HepG2 (cell line): ENCODE measurements around the gene DCDC2. TPM values are rescaled to one million over a fixed set of nuclear protein-coding genes. Genes with fewer than 3 reads are reported as not detected.

ENCODE experiments used
- EHMT2 ChIP-seq: fragments of 200-600 bp; sonication (generic); IDR thresholded peaks from 2 replicates; pipeline ENCODE4 v1.7.0; 2017; ENCODE audit warnings: antibody characterized with exemption, low read depth, low read length, borderline replicate concordance
- ELF3 ChIP-seq: IDR thresholded peaks from 2 replicates; pipeline ENCODE4 v1.6.1; 2016; ENCODE audit warnings: missing genetic modification reagents, missing compliant biosample characterization
- FOXK2 ChIP-seq: fragments of 450-650 bp; IDR thresholded peaks from 2 replicates; pipeline ENCODE4 v1.6.1; 2016
- GATA4 ChIP-seq: sonication (generic); IDR thresholded peaks from 2 replicates; pipeline ENCODE4 v1.6.1; 2016; ENCODE audit warnings: antibody characterized with exemption, low read depth, borderline replicate concordance
- HMG20A ChIP-seq: IDR thresholded peaks from 2 replicates; pipeline ENCODE4 v1.6.1; 2016; ENCODE audit warnings: borderline replicate concordance
- KLF12 ChIP-seq: sonication (generic); formaldehyde crosslinking; IDR thresholded peaks from 2 replicates; pipeline ENCODE4 v1.4.0; 2020; ENCODE audit warnings: missing genetic modification reagents, borderline replicate concordance
- MATR3 ChIP-seq: sonication (generic); formaldehyde crosslinking; IDR thresholded peaks from 2 replicates; pipeline ENCODE4 v1.4.0; 2020; ENCODE audit warnings: missing genetic modification reagents
- MTF1 ChIP-seq: sonication (generic); formaldehyde crosslinking; IDR thresholded peaks from 2 replicates; pipeline ENCODE4 v1.5.0; 2020; ENCODE audit warnings: missing genetic modification reagents
- SALL1 ChIP-seq: sonication (generic); formaldehyde crosslinking; IDR thresholded peaks from 2 replicates; pipeline ENCODE4 v1.8.0; 2022; ENCODE audit warnings: mild to moderate bottlenecking, missing genetic modification reagents
- SAP130 ChIP-seq: IDR thresholded peaks from 2 replicates; pipeline ENCODE4 v1.6.1; 2016; ENCODE audit warnings: low read depth
- SNAPC2 ChIP-seq: sonication (generic); formaldehyde crosslinking; IDR thresholded peaks from 2 replicates; pipeline ENCODE4 v1.8.1; 2022; ENCODE audit warnings: mild to moderate bottlenecking, missing genetic modification reagents
- TOPORS ChIP-seq: sonication (generic); formaldehyde crosslinking; IDR thresholded peaks from 2 replicates; pipeline ENCODE4 v1.8.0; 2023; ENCODE audit warnings: mild to moderate bottlenecking, missing genetic modification reagents
- ZNF589 ChIP-seq: sonication (generic); formaldehyde crosslinking; conservative IDR thresholded peaks from 2 replicates; pipeline ENCODE4 v1.8.0; 2022; ENCODE audit warnings: mild to moderate bottlenecking, moderate library complexity, missing genetic modification reagents
- ZNF607 ChIP-seq: sonication (generic); formaldehyde crosslinking; IDR thresholded peaks from 2 replicates; pipeline ENCODE4 v1.5.1; 2020; ENCODE audit warnings: missing genetic modification reagents, mild to moderate bottlenecking, borderline replicate concordance
- ZNF782 ChIP-seq: sonication (generic); formaldehyde crosslinking; IDR thresholded peaks from 2 replicates; pipeline ENCODE4 v1.4.0; 2020; ENCODE audit warnings: missing genetic modification reagents, mild to moderate bottlenecking, borderline replicate concordance
- ZSCAN22 ChIP-seq: sonication (generic); formaldehyde crosslinking; IDR thresholded peaks from 2 replicates; pipeline ENCODE4 v1.4.0; 2020; ENCODE audit warnings: mild to moderate bottlenecking, missing genetic modification reagents
- polyA plus RNA-seq, 8 experiments: library from polyadenylated mRNA; depleted of rRNA in 3 of 8; stranded (reverse) in 7 of 8; unstranded in 1 of 8; fragments of >200 nt; fragmentation: Illumina TruSeq in 4 of 8; extraction: Trizol in 4 of 8; gene quantifications; 2 replicates each; pipeline versions ENCODE4 v1.2.1 to v1.2.3, GENCODE V29; 2011 to 2016; ENCODE audit warnings: low read depth in 4 of 8, missing spikeins in 1 of 8, mixed read lengths in 1 of 8; ENCODE audit not compliant: insufficient read depth in 1 of 8
- total RNA-seq, 5 experiments: library from RNA; depleted of rRNA; stranded (reverse); fragments of >200 nt; fragmentation: Illumina TruSeq; extraction: Trizol; gene quantifications; 2 replicates each; pipeline ENCODE4 v1.2.3, GENCODE V29; 2016; ENCODE audit warnings: low read depth in 1 of 5
- TF ChIP-seq, protein P1 (sequence below): sonication (generic); formaldehyde crosslinking; conservative IDR thresholded peaks from 2 replicates; pipeline ENCODE4 v1.4.0; 2020; ENCODE audit warnings: mild to moderate bottlenecking, missing genetic modification reagents, moderate library complexity
- TF ChIP-seq, protein P2 (sequence below): sonication (generic); formaldehyde crosslinking; IDR thresholded peaks from 2 replicates; pipeline ENCODE4 v1.8.1; 2023; ENCODE audit warnings: mild to moderate bottlenecking, missing genetic modification reagents
- TF ChIP-seq, protein P3 (sequence below): sonication (generic); formaldehyde crosslinking; IDR thresholded peaks from 2 replicates; pipeline ENCODE4 v1.4.0; 2020; ENCODE audit warnings: missing genetic modification reagents
- TF ChIP-seq, protein P4 (sequence below): sonication (generic); formaldehyde crosslinking; IDR thresholded peaks from 2 replicates; pipeline ENCODE4 v1.8.0; 2022; ENCODE audit warnings: mild to moderate bottlenecking, missing genetic modification reagents, moderate library complexity
- TF ChIP-seq, protein P5 (sequence below): sonication (generic); formaldehyde crosslinking; IDR thresholded peaks from 2 replicates; pipeline ENCODE4 v1.5.0; 2020; ENCODE audit warnings: missing genetic modification reagents, mild to moderate bottlenecking, borderline replicate concordance
- TF ChIP-seq, protein P6 (sequence below): sonication (generic); formaldehyde crosslinking; conservative IDR thresholded peaks from 2 replicates; pipeline ENCODE4 v1.4.0; 2020; ENCODE audit warnings: missing genetic modification reagents

Gene DCDC2
- total and polyA plus RNA-seq, 2 of the 13 experiments (the other 11 are each of a cell fraction or from before 2014, with no cell fraction given) = 9.0 to 36.2 TPM

DNA sequence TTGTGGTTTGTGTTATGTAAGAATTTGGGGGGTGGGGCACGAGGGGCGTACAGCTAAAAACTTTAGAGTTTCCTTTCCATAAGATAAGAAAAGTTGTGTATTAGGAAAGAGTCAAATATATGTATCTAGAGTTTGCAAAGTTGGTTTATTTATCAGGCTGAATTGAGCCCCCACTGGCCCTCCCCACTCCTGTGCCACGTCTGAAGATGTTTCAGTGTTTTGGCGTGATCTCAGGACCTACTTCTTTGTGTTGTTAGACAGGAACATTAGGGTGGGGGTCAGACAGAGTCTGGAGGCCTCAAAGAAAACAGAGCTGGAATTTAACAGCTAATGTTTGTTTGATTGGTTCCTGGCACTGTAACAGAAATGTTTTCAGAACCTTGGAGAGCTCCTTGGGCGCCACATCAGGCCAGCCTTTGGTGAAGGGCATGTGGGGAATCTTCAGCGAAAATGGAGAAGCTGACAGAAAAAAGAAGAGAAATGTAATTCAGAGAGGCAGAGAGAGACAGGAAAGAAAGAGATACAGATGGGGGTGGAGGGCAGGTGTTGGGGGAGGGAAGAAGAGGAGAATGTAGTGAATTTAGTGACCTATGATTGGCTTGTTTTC is 231.2 kb downstream of the DCDC2 start (continued):
- TF ChIP-seq TOPORS = peak; percentile 80; the same call in 1 of the 2 replicates
- TF ChIP-seq ZNF607 (CRISPR knock-in tag) = peak; percentile 98
- TF ChIP-seq, protein P1, sequence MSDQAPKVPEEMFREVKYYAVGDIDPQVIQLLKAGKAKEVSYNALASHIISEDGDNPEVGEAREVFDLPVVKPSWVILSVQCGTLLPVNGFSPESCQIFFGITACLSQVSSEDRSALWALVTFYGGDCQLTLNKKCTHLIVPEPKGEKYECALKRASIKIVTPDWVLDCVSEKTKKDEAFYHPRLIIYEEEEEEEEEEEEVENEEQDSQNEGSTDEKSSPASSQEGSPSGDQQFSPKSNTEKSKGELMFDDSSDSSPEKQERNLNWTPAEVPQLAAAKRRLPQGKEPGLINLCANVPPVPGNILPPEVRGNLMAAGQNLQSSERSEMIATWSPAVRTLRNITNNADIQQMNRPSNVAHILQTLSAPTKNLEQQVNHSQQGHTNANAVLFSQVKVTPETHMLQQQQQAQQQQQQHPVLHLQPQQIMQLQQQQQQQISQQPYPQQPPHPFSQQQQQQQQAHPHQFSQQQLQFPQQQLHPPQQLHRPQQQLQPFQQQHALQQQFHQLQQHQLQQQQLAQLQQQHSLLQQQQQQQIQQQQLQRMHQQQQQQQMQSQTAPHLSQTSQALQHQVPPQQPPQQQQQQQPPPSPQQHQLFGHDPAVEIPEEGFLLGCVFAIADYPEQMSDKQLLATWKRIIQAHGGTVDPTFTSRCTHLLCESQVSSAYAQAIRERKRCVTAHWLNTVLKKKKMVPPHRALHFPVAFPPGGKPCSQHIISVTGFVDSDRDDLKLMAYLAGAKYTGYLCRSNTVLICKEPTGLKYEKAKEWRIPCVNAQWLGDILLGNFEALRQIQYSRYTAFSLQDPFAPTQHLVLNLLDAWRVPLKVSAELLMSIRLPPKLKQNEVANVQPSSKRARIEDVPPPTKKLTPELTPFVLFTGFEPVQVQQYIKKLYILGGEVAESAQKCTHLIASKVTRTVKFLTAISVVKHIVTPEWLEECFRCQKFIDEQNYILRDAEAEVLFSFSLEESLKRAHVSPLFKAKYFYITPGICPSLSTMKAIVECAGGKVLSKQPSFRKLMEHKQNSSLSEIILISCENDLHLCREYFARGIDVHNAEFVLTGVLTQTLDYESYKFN (CRISPR knock-in tag) = peak; percentile 55; the same call in 1 of the 2 replicates
- TF ChIP-seq SNAPC2 (CRISPR knock-in tag) = peak; percentile 87
- TF ChIP-seq, protein P2, sequence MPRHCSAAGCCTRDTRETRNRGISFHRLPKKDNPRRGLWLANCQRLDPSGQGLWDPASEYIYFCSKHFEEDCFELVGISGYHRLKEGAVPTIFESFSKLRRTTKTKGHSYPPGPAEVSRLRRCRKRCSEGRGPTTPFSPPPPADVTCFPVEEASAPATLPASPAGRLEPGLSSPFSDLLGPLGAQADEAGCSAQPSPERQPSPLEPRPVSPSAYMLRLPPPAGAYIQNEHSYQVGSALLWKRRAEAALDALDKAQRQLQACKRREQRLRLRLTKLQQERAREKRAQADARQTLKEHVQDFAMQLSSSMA (CRISPR knock-in tag) = 0 out of 2 replicates have a peak, but pooled peaks have one; percentile 70
- TF ChIP-seq ZNF782 (CRISPR knock-in tag) = peak; percentile 75; the same call in 1 of the 2 replicates
- TF ChIP-seq, protein P3, sequence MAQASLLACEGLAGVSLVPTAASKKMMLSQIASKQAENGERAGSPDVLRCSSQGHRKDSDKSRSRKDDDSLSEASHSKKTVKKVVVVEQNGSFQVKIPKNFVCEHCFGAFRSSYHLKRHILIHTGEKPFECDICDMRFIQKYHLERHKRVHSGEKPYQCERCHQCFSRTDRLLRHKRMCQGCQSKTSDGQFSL (CRISPR knock-in tag) = peak; percentile 59; the same call in 1 of the 2 replicates
- peak; percentile 70; the same call in 1 of the 2 replicates for TF ChIP-seq ZNF589 (CRISPR knock-in tag)
- TF ChIP-seq, protein P4, sequence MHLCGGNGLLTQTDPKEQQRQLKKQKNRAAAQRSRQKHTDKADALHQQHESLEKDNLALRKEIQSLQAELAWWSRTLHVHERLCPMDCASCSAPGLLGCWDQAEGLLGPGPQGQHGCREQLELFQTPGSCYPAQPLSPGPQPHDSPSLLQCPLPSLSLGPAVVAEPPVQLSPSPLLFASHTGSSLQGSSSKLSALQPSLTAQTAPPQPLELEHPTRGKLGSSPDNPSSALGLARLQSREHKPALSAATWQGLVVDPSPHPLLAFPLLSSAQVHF (CRISPR knock-in tag) = peak; percentile 87
- TF ChIP-seq SAP130 (CRISPR knock-in tag) = peak; percentile 93
- peak; percentile 99 for TF ChIP-seq EHMT2
- no peak for TF ChIP-seq GATA4
- no peak for TF ChIP-seq MATR3 (CRISPR knock-in tag)
- TF ChIP-seq KLF12 = peak; percentile 87
- TF ChIP-seq SALL1 (CRISPR knock-in tag) = peak; percentile 87
- TF ChIP-seq, protein P5, sequence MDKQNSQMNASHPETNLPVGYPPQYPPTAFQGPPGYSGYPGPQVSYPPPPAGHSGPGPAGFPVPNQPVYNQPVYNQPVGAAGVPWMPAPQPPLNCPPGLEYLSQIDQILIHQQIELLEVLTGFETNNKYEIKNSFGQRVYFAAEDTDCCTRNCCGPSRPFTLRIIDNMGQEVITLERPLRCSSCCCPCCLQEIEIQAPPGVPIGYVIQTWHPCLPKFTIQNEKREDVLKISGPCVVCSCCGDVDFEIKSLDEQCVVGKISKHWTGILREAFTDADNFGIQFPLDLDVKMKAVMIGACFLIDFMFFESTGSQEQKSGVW = no peak
- TF ChIP-seq HMG20A = 0 out of 2 replicates have a peak, but pooled peaks have one; percentile 48
- TF ChIP-seq, protein P6, sequence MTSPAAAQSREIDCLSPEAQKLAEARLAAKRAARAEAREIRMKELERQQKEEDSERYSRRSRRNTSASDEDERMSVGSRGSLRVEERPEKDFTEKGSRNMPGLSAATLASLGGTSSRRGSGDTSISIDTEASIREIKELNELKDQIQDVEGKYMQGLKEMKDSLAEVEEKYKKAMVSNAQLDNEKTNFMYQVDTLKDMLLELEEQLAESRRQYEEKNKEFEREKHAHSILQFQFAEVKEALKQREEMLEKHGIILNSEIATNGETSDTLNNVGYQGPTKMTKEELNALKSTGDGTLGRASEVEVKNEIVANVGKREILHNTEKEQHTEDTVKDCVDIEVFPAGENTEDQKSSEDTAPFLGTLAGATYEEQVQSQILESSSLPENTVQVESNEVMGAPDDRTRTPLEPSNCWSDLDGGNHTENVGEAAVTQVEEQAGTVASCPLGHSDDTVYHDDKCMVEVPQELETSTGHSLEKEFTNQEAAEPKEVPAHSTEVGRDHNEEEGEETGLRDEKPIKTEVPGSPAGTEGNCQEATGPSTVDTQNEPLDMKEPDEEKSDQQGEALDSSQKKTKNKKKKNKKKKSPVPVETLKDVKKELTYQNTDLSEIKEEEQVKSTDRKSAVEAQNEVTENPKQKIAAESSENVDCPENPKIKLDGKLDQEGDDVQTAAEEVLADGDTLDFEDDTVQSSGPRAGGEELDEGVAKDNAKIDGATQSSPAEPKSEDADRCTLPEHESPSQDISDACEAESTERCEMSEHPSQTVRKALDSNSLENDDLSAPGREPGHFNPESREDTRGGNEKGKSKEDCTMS (CRISPR knock-in tag) = peak; percentile 85; the same call in 1 of the 2 replicates
- peak; percentile 86 for TF ChIP-seq ELF3 (CRISPR knock-in tag)
- no peak for TF ChIP-seq FOXK2
- peak; percentile 85; the same call in 1 of the 2 replicates for TF ChIP-seq MTF1 (CRISPR knock-in tag)
- 0 out of 2 replicates have a peak, but pooled peaks have one; percentile 42 for TF ChIP-seq ZSCAN22 (CRISPR knock-in tag)
